SKM-1 treated with dmso at 0.1 percent for 144 hours (cell line): ENCODE measurements around the gene ANKRD13C.

Source experiments
- DNase-seq: peaks from one replicate; lab custom pipeline; 2025; ENCODE audit not compliant: unreplicated experiment; lab: John Stamatoyannopoulos, UW

Gene ANKRD13C

GRCh38 chr1:70311369-70311768, 43.2 kb downstream of the ANKRD13C start:
- no peak for DNase-seq

DNA sequence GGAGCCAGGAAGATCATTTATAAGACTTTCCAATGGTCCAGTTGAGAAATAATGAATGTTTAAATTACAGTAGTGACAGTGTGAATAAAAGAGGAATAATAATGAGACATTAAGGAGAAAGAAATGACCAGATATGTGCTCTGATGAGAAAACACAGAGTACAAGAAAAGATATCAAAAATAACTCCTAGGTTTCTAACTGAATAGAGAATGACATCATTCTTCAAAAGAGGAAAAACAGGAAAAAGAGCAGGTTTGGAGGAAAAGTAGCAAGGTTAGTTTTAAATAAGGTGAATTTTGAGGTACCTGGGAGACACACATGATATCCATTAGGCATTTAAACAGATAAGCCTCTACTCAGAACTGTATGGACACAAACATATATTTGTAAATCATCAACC, 55.0 kb downstream of the ANKRD13C start:
- DNase-seq: no peak

GRCh38 chr1:70295749-70296148, 58.8 kb downstream of the ANKRD13C start:
- no peak for DNase-seq

- DNase-seq: no peak
Measured at GRCh38 chr1:70293186-70293843, 61.2 kb downstream of the ANKRD13C start.

GRCh38 chr1:70290218-70290617, 64.3 kb downstream of the ANKRD13C start:
- no peak for DNase-seq

- no peak for DNase-seq
Measured at GRCh38 chr1:70288166-70288565, 66.4 kb downstream of the ANKRD13C start.

DNA sequence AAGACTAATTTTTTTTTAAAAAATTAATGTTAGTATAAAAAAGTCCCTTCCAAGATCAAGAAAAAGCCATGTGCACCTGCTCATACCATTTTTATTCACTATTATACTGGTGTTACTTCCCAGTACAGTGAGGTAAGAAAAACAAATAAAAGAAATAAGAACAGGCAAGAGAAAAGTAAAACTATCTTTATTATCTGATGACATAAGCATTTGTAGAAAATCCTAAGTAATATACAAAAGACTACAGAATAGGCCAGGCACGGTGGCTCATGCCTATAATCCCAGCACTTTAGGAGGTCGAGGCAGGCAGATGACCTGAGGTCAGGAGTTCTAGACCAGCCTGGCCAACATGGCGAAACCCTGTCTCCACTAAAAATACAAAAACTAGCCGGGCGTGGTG, 68.1 kb downstream of the ANKRD13C start:
- DNase-seq: no peak

- no peak for DNase-seq
Measured at GRCh38 chr1:70284366-70284765, 70.2 kb downstream of the ANKRD13C start.

- no peak for DNase-seq
Measured at GRCh38 chr1:70278710-70279109, 75.8 kb downstream of the ANKRD13C start.

DNA sequence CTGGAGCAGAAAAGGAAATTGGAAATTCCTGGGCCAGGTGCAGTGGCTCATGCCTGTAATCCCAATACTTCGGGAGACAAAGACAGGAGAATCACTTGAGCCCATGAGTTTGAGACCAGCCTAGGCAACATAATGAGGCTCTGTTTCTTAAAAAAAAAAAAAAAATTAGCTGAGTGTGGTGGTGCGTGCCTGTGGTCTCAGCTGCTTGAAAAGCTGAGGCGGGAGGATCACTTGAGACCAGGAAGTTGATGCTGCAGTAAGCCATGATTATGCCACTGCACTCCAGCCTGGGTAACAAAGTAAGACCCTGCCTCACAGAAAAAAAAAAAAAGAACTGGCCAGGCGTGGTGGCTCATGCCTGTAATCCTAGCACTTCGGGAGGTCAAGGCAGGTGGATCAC, 76.6 kb downstream of the ANKRD13C start:
- no peak for DNase-seq

GRCh38 chr1:70265946-70266345, 88.6 kb downstream of the ANKRD13C start:
- no peak for DNase-seq

- DNase-seq: no peak
Measured at GRCh38 chr1:70264839-70265238, 89.7 kb downstream of the ANKRD13C start.

DNA sequence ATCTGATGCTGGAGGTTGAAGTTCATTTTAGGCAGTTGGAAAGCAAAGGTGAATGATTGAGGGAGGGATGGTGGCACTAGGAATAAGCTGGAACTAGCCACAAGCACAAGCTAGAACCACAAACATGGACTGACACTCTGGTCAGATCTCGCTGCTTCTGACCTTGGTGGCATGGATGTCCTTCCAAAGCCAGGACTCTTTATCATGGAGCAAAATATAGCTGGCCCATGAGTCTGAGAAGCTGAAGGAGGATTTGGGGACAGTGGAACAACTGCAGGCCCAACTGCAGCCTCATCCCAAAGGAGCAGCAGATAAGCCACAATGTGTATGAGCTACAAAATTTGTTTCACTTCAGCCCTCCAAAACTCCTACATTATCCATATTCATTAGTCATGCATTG, 97.9 kb downstream of the ANKRD13C start:
- no peak for DNase-seq

GRCh38 chr1:70248729-70249128, 105.8 kb downstream of the ANKRD13C start:
- no peak for DNase-seq

- DNase-seq: no peak
Measured at GRCh38 chr1:70247768-70248167, 106.8 kb downstream of the ANKRD13C start.

GRCh38 chr1:70247122-70247521, 107.4 kb downstream of the ANKRD13C start:
- no peak for DNase-seq

GRCh38 chr1:70239940-70240339, 114.6 kb downstream of the ANKRD13C start:
- no peak for DNase-seq

DNA sequence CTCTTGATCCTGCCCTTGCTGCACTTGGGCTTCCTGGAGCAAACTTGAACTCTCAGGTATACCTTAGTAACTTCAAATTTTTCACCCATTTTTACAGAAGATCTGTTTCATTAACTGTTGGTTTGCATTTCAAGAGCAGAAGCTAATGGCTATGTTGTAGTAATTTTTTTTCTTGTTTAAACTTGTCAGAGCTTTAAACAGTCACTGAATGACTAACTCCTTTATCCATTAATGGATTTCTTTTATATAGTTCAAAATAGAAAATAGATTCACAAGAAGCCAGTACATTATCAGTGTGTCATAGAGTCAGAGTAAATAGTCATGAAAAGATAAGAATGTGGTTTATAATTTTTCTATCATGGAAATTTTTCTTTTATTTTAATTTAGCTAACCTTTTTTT, 119.8 kb downstream of the ANKRD13C start:
- DNase-seq: no peak

DNA sequence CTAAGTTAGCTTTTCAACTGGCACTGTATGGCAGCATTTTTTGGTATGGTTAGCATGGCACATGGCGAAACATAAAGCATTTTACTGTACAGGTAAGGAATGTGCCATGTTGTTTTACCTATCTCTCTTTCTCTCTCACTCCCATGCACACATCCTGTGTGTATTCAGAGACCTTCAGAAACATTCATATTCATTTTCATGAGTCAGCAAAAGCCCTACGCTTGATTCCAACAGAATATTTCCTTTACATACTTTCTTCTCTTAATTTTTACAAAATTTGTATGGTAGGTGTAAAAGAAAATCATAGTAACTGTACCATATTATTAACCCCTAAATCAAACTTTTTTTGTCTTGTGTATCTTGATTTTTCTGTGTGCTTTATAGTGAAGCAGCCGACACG, 123.0 kb downstream of the ANKRD13C start:
- no peak for DNase-seq

GRCh38 chr1:70228670-70229069, 125.9 kb downstream of the ANKRD13C start:
- DNase-seq: no peak

DNA sequence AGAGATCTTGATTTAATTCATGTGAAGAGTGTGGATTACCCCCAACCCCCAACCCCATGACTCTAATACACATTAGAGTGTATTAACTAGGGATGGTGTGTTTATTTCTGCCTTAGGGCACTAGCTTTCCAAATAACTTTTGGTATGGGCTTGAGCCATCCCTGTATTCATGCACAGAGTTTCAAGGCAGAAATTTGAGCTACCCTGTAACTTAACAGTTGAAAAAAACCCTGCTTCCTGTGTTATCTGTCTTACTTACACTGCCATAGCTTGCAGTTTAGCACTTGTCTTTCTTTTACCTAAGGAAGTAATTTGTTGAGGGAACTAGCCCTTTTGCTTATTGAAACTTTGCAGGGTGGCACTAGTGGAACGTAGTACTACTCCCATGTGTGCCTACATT, 127.1 kb downstream of the ANKRD13C start:
- DNase-seq: no peak

DNA sequence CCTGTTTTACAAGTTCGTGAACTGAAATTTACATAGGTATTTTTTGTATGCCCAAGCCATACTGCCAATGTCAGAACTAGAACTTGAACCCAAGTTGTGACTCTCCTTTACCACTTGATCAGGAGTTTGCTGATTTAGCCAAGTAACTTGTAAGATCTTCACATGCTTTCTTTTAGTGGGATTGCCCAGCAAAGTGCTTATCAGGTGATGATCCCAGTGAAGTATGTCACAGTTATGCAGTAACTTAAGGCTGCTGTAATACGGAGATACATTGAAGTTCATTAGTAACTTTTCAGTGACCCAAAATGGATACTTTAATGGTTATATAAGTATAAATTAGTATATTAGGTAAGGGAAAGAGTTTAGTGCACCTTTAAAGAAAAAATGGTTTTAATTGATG, 129.6 kb downstream of the ANKRD13C start:
- DNase-seq: no peak

DNA sequence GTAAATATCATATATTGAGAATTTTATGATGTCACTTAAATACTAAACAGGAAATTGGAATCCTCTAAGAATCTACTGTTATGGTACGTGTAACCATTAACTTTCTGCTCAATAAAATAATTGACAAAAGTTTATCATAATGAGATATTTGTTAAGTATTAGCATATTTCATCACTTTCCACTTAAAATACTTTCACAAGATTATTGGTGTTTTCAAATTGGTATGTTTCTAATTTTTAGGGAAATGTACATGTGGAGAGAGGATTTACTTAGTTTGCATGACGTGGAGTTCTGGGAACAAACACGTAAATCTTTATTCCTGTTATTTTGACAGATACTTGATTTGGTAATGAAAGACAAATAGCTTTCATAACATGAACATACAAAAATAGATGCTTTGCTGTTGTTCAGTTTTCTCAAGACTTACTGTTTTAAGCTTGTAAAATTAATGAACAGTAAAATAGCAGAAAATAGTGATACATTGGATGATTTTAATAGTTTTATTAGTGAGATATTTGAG, 131.7 kb downstream of the ANKRD13C start:
- no peak for DNase-seq
